BLaER1 (cell line): Measurements from ENCODE around the gene BFSP1.

Source experiments
- H3K27ac ChIP-seq: shearing (Covaris generic); formaldehyde crosslinking; 2 replicates; pipeline ENCODE4 v1.8.1; 2022
- H3K27me3 ChIP-seq: shearing (Covaris generic); formaldehyde crosslinking; 2 replicates; pipeline ENCODE4 v1.8.1; 2022
- H3K36me3 ChIP-seq: shearing (Covaris generic); formaldehyde crosslinking; 2 replicates; pipeline ENCODE4 v1.8.1; 2022
- H3K4me1 ChIP-seq: shearing (Covaris generic); formaldehyde crosslinking; 2 replicates; pipeline ENCODE4 v1.8.1; 2022
- H3K4me2 ChIP-seq: shearing (Covaris generic); formaldehyde crosslinking; 2 replicates; pipeline ENCODE4 v1.8.1; 2022
- H3K4me3 ChIP-seq: shearing (Covaris generic); formaldehyde crosslinking; 2 replicates; pipeline ENCODE4 v1.8.1; 2022
- H3K9ac ChIP-seq: shearing (Covaris generic); formaldehyde crosslinking; 2 replicates; pipeline ENCODE4 v1.8.1; 2022
- H3K9me3 ChIP-seq: shearing (Covaris generic); formaldehyde crosslinking; 2 replicates; pipeline ENCODE4 v1.8.1; 2022
- H4K20me1 ChIP-seq: shearing (Covaris generic); formaldehyde crosslinking; 2 replicates; pipeline ENCODE4 v1.8.1; 2022
- Cebpa-rat ChIP-seq: shearing (Covaris generic); IDR thresholded peaks from 2 replicates; pipeline ENCODE4 v1.8.1; 2022

The BFSP1 gene

GRCh38 chr20:17470973-17471372, 60.2 kb downstream of the BFSP1 start:
- H3K4me3 ChIP-seq, result no peak overlapping the region
- H4K20me1 ChIP-seq, result no peaks in the 10 kb centered on the region
- H3K4me2 ChIP-seq, result no peak overlapping the region
- peaks cover 9% of the 10 kb centered on the region; the same call in 1 of the 2 replicates for H3K4me1 ChIP-seq
- no peak overlapping the region for H3K27ac ChIP-seq
- TF ChIP-seq Cebpa-rat, result no peak
- H3K27me3 ChIP-seq, result no peaks in the 10 kb centered on the region
- no peak overlapping the region for H3K9ac ChIP-seq
- H3K9me3 ChIP-seq, result peaks cover 9% of the 10 kb centered on the region; the same call in 1 of the 2 replicates
- no peaks in the 10 kb centered on the region for H3K36me3 ChIP-seq

DNA sequence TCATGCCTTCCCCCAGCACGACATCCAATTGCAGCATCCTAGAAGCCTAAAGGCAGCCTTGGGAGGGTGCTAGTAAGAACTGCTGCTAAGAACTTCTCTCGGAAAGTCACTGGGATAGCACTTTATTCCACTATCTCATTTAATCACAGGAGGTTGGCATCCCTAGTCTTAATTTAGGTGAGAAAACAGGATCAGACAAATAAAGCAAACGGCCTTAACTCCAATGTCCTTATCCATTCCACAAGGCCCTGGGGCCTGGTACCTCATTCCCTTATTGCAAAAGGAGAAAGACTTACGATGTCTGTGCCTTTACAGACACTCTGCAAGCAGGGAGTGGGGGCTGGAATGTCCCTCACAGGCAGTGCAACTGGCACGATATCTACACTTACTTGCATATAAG, 60.7 kb downstream of the BFSP1 start:
- Histone ChIP-seq H3K4me3 (no peak overlapping the region), H3K4me1 (0 out of 2 replicates have a peak, but pooled peaks cover 6% of the 10 kb centered on the region), H3K36me3 (no peaks in the 10 kb centered on the region), H3K9ac (no peak overlapping the region), H3K27me3 (no peaks in the 10 kb centered on the region), H3K27ac (no peak overlapping the region), H3K9me3 (peaks cover 9% of the 10 kb centered on the region; the same call in 1 of the 2 replicates), H4K20me1 (no peaks in the 10 kb centered on the region), H3K4me2 (no peak overlapping the region)
- TF ChIP-seq Cebpa-rat, result no peak

- 0 out of 2 replicates have a peak, but pooled peaks cover 6% of the 10 kb centered on the region for H3K4me1 ChIP-seq
- no peak overlapping the region for H3K4me2 ChIP-seq
- H3K27me3 ChIP-seq, result no peaks in the 10 kb centered on the region
- no peak overlapping the region for H3K9ac ChIP-seq
- H3K36me3 ChIP-seq, result no peaks in the 10 kb centered on the region
- H3K27ac ChIP-seq, result no peak overlapping the region
- H3K4me3 ChIP-seq, result no peak overlapping the region
- peaks cover 5% of the 10 kb centered on the region; the same call in 1 of the 2 replicates for H3K9me3 ChIP-seq
- no peaks in the 10 kb centered on the region for H4K20me1 ChIP-seq
- TF ChIP-seq Cebpa-rat, result no peak
Measured at GRCh38 chr20:17469246-17470030, 61.7 kb downstream of the BFSP1 start.

- H4K20me1 ChIP-seq, result no peaks in the 10 kb centered on the region
- H3K4me2 ChIP-seq, result no peak overlapping the region
- no peaks in the 10 kb centered on the region for H3K36me3 ChIP-seq
- no peak overlapping the region for H3K27ac ChIP-seq
- H3K9ac ChIP-seq, result no peak overlapping the region
- H3K4me3 ChIP-seq, result no peak overlapping the region
- H3K27me3 ChIP-seq, result no peaks in the 10 kb centered on the region
- H3K9me3 ChIP-seq, result peaks cover 5% of the 10 kb centered on the region; the same call in 1 of the 2 replicates
- H3K4me1 ChIP-seq, result 0 out of 2 replicates have a peak, but pooled peaks cover 6% of the 10 kb centered on the region
- no peak for TF ChIP-seq Cebpa-rat
Measured at GRCh38 chr20:17468073-17468840, 62.9 kb downstream of the BFSP1 start.

DNA sequence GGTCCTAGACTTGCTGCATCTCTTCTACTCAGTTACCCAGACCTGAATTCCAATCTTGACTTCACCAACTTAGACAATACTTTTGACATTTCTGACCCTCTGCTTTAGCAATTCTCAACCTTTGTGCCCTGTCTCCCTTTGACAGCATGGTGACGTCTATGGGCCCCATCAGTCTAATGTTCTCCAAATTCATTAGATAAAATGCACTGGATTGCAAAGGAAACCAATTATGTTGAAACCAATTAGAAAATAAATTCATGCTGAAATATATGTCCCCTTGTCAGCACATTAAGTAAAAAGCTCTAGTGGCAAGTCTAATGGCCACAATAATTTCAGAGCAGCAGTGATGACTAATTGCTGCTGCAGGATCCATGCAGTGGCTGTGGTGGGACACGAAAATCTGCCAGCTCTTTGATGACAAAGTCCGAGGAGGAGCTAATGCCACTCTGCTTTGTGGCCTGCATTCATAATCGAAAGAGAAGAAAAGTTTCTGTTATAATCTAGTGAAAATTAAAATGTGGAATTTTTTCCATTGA, 64.0 kb downstream of the BFSP1 start:
- TF ChIP-seq Cebpa-rat, result no peak
- no peak overlapping the region for H3K27ac ChIP-seq
- H3K9ac ChIP-seq, result no peak overlapping the region
- H3K27me3 ChIP-seq, result no peaks in the 10 kb centered on the region
- no peaks in the 10 kb centered on the region for H4K20me1 ChIP-seq
- H3K4me3 ChIP-seq, result no peak overlapping the region
- H3K36me3 ChIP-seq, result no peaks in the 10 kb centered on the region
- H3K4me2 ChIP-seq, result no peak overlapping the region
- 0 out of 2 replicates have a peak, but pooled peaks cover 6% of the 10 kb centered on the region for H3K4me1 ChIP-seq
- peaks cover 5% of the 10 kb centered on the region; the same call in 1 of the 2 replicates for H3K9me3 ChIP-seq

- no peaks in the 10 kb centered on the region for H3K36me3 ChIP-seq
- no peaks in the 10 kb centered on the region for H4K20me1 ChIP-seq
- peaks cover 5% of the 10 kb centered on the region; the same call in 1 of the 2 replicates for H3K9me3 ChIP-seq
- no peak overlapping the region for H3K4me3 ChIP-seq
- H3K27ac ChIP-seq, result no peak overlapping the region
- 0 out of 2 replicates have a peak, but pooled peaks cover 2% of the 10 kb centered on the region for H3K4me1 ChIP-seq
- H3K9ac ChIP-seq, result no peak overlapping the region
- no peaks in the 10 kb centered on the region for H3K27me3 ChIP-seq
- no peak for TF ChIP-seq Cebpa-rat
- H3K4me2 ChIP-seq, result no peak overlapping the region
Measured at GRCh38 chr20:17466641-17467040, 64.5 kb downstream of the BFSP1 start.

- no peak overlapping the region for H3K27ac ChIP-seq
- no peaks in the 10 kb centered on the region for H3K27me3 ChIP-seq
- H3K9ac ChIP-seq, result no peak overlapping the region
- H3K9me3 ChIP-seq, result peaks cover 7% of the 10 kb centered on the region
- H3K4me2 ChIP-seq, result no peak overlapping the region
- no peaks in the 10 kb centered on the region for H3K4me1 ChIP-seq
- no peak for TF ChIP-seq Cebpa-rat
- no peaks in the 10 kb centered on the region for H3K36me3 ChIP-seq
- H4K20me1 ChIP-seq, result no peaks in the 10 kb centered on the region
- H3K4me3 ChIP-seq, result no peak overlapping the region
Measured at GRCh38 chr20:17465236-17465635, 65.9 kb downstream of the BFSP1 start.

GRCh38 chr20:17463711-17464110, 67.5 kb downstream of the BFSP1 start:
- no peaks in the 10 kb centered on the region for H3K27me3 ChIP-seq
- H4K20me1 ChIP-seq, result no peaks in the 10 kb centered on the region
- peaks cover 14% of the 10 kb centered on the region for H3K9me3 ChIP-seq
- H3K4me1 ChIP-seq, result no peaks in the 10 kb centered on the region
- H3K4me3 ChIP-seq, result no peak overlapping the region
- H3K9ac ChIP-seq, result no peak overlapping the region
- H3K4me2 ChIP-seq, result no peak overlapping the region
- no peaks in the 10 kb centered on the region for H3K36me3 ChIP-seq
- no peak overlapping the region for H3K27ac ChIP-seq
- TF ChIP-seq Cebpa-rat, result no peak

GRCh38 chr20:17461941-17462340, 69.2 kb downstream of the BFSP1 start:
- H3K4me2 ChIP-seq, result no peak overlapping the region
- H3K27me3 ChIP-seq, result no peaks in the 10 kb centered on the region
- H3K27ac ChIP-seq, result no peak overlapping the region
- H3K36me3 ChIP-seq, result no peaks in the 10 kb centered on the region
- H3K9me3 ChIP-seq, result peaks cover 14% of the 10 kb centered on the region
- no peak overlapping the region for H3K9ac ChIP-seq
- no peaks in the 10 kb centered on the region for H3K4me1 ChIP-seq
- H4K20me1 ChIP-seq, result no peaks in the 10 kb centered on the region
- no peak overlapping the region for H3K4me3 ChIP-seq
- TF ChIP-seq Cebpa-rat, result no peak

DNA sequence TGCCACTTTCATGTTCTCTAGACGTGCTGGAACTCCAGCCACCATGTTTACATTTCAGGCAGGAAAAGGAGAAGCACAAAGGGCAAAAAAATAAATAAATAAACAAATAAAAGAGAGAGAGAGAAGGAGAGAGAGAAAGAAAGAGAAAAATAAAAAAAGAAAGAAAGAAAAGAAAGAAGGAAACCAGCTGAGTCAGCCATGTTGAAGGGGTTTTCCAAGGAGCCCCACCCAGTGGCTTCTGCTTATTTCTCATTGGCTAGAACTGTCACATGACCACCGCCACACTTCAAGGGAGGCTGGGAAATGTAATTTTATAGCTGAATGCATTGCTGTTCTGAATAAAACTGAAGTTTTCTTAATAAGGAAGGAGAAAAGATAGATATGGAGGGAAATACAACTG, 71.1 kb downstream of the BFSP1 start:
- no peak for TF ChIP-seq Cebpa-rat

More for the DNA sequence above, 71.1 kb downstream of the BFSP1 start:
- H3K9me3 ChIP-seq, result peaks cover 11% of the 10 kb centered on the region
- no peaks in the 10 kb centered on the region for H3K4me1 ChIP-seq
- no peak overlapping the region for H3K27ac ChIP-seq
- H3K4me2 ChIP-seq, result no peak overlapping the region
- no peak overlapping the region for H3K9ac ChIP-seq
- H3K27me3 ChIP-seq, result no peaks in the 10 kb centered on the region
- no peak overlapping the region for H3K4me3 ChIP-seq
- H3K36me3 ChIP-seq, result no peaks in the 10 kb centered on the region
- H4K20me1 ChIP-seq, result no peaks in the 10 kb centered on the region
